Gastroesophageal sphincter (tissue), 4 donors: Measurements from ENCODE around the gene MUS81. TPM values are rescaled to one million over a fixed set of nuclear protein-coding genes. Genes with fewer than 3 reads are reported as not detected.

Experiments used
- ATAC-seq: fragments of 150-250 bp; one replicate; pipeline ENCODE4 v1.9.1; 2016; ENCODE audit warnings: mild to moderate bottlenecking, moderate library complexity
- H3K27ac ChIP-seq, 4 donors: fragments of 200-600 bp; sonication (generic) in 3 of 4; 1 replicate in 3 of 4; 2 replicates in 1 of 4; pipeline ENCODE4 v1.5.1; 2016 to 2019
- H3K27me3 ChIP-seq: fragments of 200-600 bp; sonication (generic); one replicate; pipeline ENCODE4 v1.5.1; 2019
- H3K36me3 ChIP-seq, 2 donors: fragments of 200-600 bp; sonication (generic); one replicate each; pipeline ENCODE4 v1.5.1; 2019; ENCODE audit warnings: control low read depth in 1 of 2
- H3K4me1 ChIP-seq, 3 donors: fragments of 200-600 bp; sonication (generic); 1 replicate in 2 of 3; 2 replicates in 1 of 3; pipeline ENCODE4 v1.5.1; 2016 to 2019; ENCODE audit warnings: control low read depth in 2 of 3
- H3K4me3 ChIP-seq, 2 donors: fragments of 200-600 bp; sonication (generic); one replicate each; pipeline ENCODE4 v1.5.1; 2019; ENCODE audit warnings: mild to moderate bottlenecking in 1 of 2, moderate library complexity in 1 of 2
- H3K9me3 ChIP-seq, 3 donors: fragments of 200-600 bp; sonication (generic); one replicate each; pipeline ENCODE4 v1.5.1; 2017 to 2019; ENCODE audit warnings: control low read depth in 2 of 3
- CTCF ChIP-seq, 4 experiments: fragments of 200-600 bp in 2 of 4; fragments of 450-650 bp in 2 of 4; sonication (generic) in 1 of 4; IDR thresholded peaks; one replicate each; pipeline ENCODE4 v1.5.1; 2017 to 2019; ENCODE audit warnings: antibody characterized with exemption in 4 of 4, mild to moderate bottlenecking in 2 of 4, moderate library complexity in 2 of 4
- EP300 ChIP-seq: sonication (generic); formaldehyde crosslinking; IDR thresholded peaks from one replicate; pipeline ENCODE4 v1.6.1; 2017; ENCODE audit warnings: antibody characterized with exemption, mild to moderate bottlenecking
- POLR2A ChIP-seq, 2 donors: fragments of 450-650 bp; IDR thresholded peaks; one replicate each; pipeline ENCODE4 v1.6.1; 2017; ENCODE audit warnings: antibody characterized with exemption in 2 of 2, mild to moderate bottlenecking in 2 of 2, moderate library complexity in 1 of 2
- POLR2AphosphoS5 ChIP-seq: sonication (generic); formaldehyde crosslinking; IDR thresholded peaks from one replicate; pipeline ENCODE4 v1.6.1; 2017; ENCODE audit warnings: antibody characterized with exemption
- WGBS, 2 donors: methylation state at CpG; one replicate each; pipeline ENCODE4 v1.1.5; 2018; ENCODE audit warnings: low coverage in 1 of 2; 5-methylcytosine and 5-hydroxymethylcytosine counted together
- total RNA-seq, 4 donors: library from RNA; depleted of rRNA; stranded (reverse); fragments of >200 nt; gene quantifications; one replicate each; pipeline ENCODE4 v1.1.0, GENCODE V29; 2016

Gene MUS81
- total RNA-seq, 4 donors from 2014 or later: 37.2 to 71.7 (median 60.8) TPM

GRCh38 chr11:65864706-65865471, 4.7 kb downstream of the MUS81 start:
- peaks cover 0 to 66% (median 15%) of the 10 kb centered on the region in 3 donors for H3K4me1 ChIP-seq
- peak overlapping the region in 1 of 4 donors; percentile 19 for H3K27ac ChIP-seq
- 67 to 100% methylated on average over 2 of the region's 18 CpGs for WGBS, 2 donors
- no peak overlapping the region for H3K4me3 ChIP-seq
- TF ChIP-seq EP300 (no peak), CTCF (IDR thresholded peaks at IDR 0.05) (no peak), POLR2AphosphoS5 (no peak), POLR2A (IDR thresholded peaks at IDR 0.05) (no peak)
- H3K9me3 ChIP-seq: no peaks in the 10 kb centered on the region
- peaks cover 0 to 83% of the 10 kb centered on the region in 2 donors for H3K36me3 ChIP-seq
- H3K27me3 ChIP-seq: no peaks in the 10 kb centered on the region
- ATAC-seq: no peak

GRCh38 chr11:65865550-65866172, 5.4 kb downstream of the MUS81 start:
- H3K4me1 ChIP-seq: peaks cover 0 to 72% (median 18%) of the 10 kb centered on the region in 3 donors
- peaks cover 0 to 89% of the 10 kb centered on the region in 2 donors for H3K36me3 ChIP-seq

GRCh38 chr11:65866509-65867283, 6.5 kb downstream of the MUS81 start:
- H3K27me3 ChIP-seq: no peaks in the 10 kb centered on the region
- H3K27ac ChIP-seq: peak overlapping the region in 2 of 4 donors; percentile 20 to 98
- no peak overlapping the region for H3K4me3 ChIP-seq
- TF ChIP-seq POLR2A (IDR thresholded peaks at IDR 0.05) (no peak), CTCF (IDR thresholded peaks at IDR 0.05) (no peak), EP300 (no peak), POLR2AphosphoS5 (no peak)
- 59 to 71% methylated on average over 4 to 5 of the region's 21 CpGs for WGBS, 2 donors
- ATAC-seq: no peak
- peaks cover 0 to 92% of the 10 kb centered on the region in 2 donors for H3K36me3 ChIP-seq
- no peaks in the 10 kb centered on the region for H3K9me3 ChIP-seq
- peaks cover 0 to 73% (median 21%) of the 10 kb centered on the region in 3 donors for H3K4me1 ChIP-seq

More at GRCh38 chr11:65865550-65866172, 5.4 kb downstream of the MUS81 start:
- H3K27ac ChIP-seq: peak overlapping the region in 1 of 4 donors; percentile 19
- TF ChIP-seq POLR2AphosphoS5 (no peak), POLR2A (IDR thresholded peaks at IDR 0.05) (no peak), EP300 (no peak), CTCF (IDR thresholded peaks at IDR 0.05) (no peak)
- no peak overlapping the region for H3K4me3 ChIP-seq
- H3K27me3 ChIP-seq: no peaks in the 10 kb centered on the region
- H3K9me3 ChIP-seq: no peaks in the 10 kb centered on the region
- no peak for ATAC-seq
- 57% methylated on average over 1 of the region's 9 CpGs; no CpG with 5 or more reads in 1 of the 2 donors for WGBS, 2 donors

GRCh38 chr11:65867284-65868071, 7.2 kb downstream of the MUS81 start:
- Histone ChIP-seq H3K36me3 (peaks cover 0 to 84% of the 10 kb centered on the region in 2 donors), H3K27ac (peak overlapping the region in 3 of 4 donors; percentile 12 to 98 (median 42)), H3K27me3 (no peaks in the 10 kb centered on the region), H3K4me1 (peaks cover 0 to 73% (median 17%) of the 10 kb centered on the region in 3 donors), H3K9me3 (no peaks in the 10 kb centered on the region), H3K4me3 (no peak overlapping the region)
- ATAC-seq: no peak
- TF ChIP-seq EP300 (no peak), POLR2AphosphoS5 (no peak), POLR2A (IDR thresholded peaks at IDR 0.05) (no peak), CTCF (IDR thresholded peaks at IDR 0.05) (no peak)
- WGBS, 2 donors: 50 to 72% methylated on average over 4 to 14 of the region's 29 CpGs
